CD4-positive, alpha-beta T cell (primary cell): ENCODE results near the gene CYP2F1. TPM values are rescaled to one million over a fixed set of nuclear protein-coding genes. Genes with fewer than 3 reads are reported as not detected.
A peak's percentile ranks its signal among the peaks of the same experiment; 100 is the strongest.

ENCODE experiments used
- ATAC-seq: fragments of 200-7000 bp; cut with Tn5 transposase; one replicate; pipeline ENCODE4 v1.10.0; 2022; ENCODE audit warnings: mild to moderate bottlenecking; ENCODE audit not compliant: poor library complexity
- CTCF ChIA-PET: fragments of 350-600 bp; sonication (Branson Sonifier 250); formaldehyde crosslinking; loops from one replicate; lab custom pipeline; 2021; ENCODE audit warnings: antibody characterized with exemption, inconsistent platforms; lab: Charles Lee
- POLR2A ChIA-PET: fragments of 350-600 bp; sonication (Branson Sonifier 250); formaldehyde crosslinking; loops from one replicate; lab custom pipeline; 2021; ENCODE audit warnings: antibody characterized with exemption, inconsistent platforms; lab: Charles Lee
- DNase-seq, 14 experiments: peaks; one replicate each; pipeline ENCODE4 v3.0.0-alpha.2; 2013 to 2020; ENCODE audit warnings: mixed read lengths in 2 of 14
- H3K27ac ChIP-seq, 2 donors: one replicate each; pipeline versions ENCODE4 v1.5.1 to v1.7.0; 2013; ENCODE audit warnings: low read length in 2 of 2, low read depth in 1 of 2, mild to moderate bottlenecking in 1 of 2
- H3K27me3 ChIP-seq, 2 experiments: 1 replicate in 1 of 2; 2 replicates in 1 of 2; pipeline versions ENCODE4 v1.6.1 to v1.7.0; 2013; ENCODE audit warnings: low read length in 2 of 2, control low read depth in 1 of 2, mild to moderate bottlenecking in 1 of 2, moderate library complexity in 1 of 2; ENCODE audit not compliant: insufficient read depth in 2 of 2, control insufficient read depth in 1 of 2
- H3K36me3 ChIP-seq: one replicate; pipeline ENCODE4 v1.6.1; 2013; ENCODE audit warnings: low read length, control low read depth; ENCODE audit not compliant: insufficient read depth
- H3K4me1 ChIP-seq: one replicate; pipeline ENCODE4 v1.6.1; 2013; ENCODE audit warnings: low read length, control low read depth; ENCODE audit not compliant: insufficient read depth
- H3K4me3 ChIP-seq: one replicate; pipeline ENCODE4 v1.5.1; 2013; ENCODE audit warnings: mild to moderate bottlenecking, low read length, moderate library complexity
- H3K9me3 ChIP-seq, 2 experiments: 1 replicate in 1 of 2; 2 replicates in 1 of 2; pipeline versions ENCODE4 v1.6.1 to v1.7.0; 2013; ENCODE audit warnings: low read length in 2 of 2, mild to moderate bottlenecking in 2 of 2, control low read depth in 1 of 2, moderate library complexity in 1 of 2; ENCODE audit not compliant: control insufficient read depth in 1 of 2, insufficient read depth in 1 of 2
- H3K27ac Mint-ChIP-seq: one replicate; pipeline ENCODE4 v1.8.0; 2020; ENCODE audit warnings: mixed read lengths
- H3K27me3 Mint-ChIP-seq: one replicate; pipeline ENCODE4 v1.8.0; 2021; ENCODE audit warnings: mixed read lengths
- H3K36me3 Mint-ChIP-seq: one replicate; pipeline ENCODE4 v1.8.0; 2021; ENCODE audit warnings: low read depth, mixed read lengths
- H3K4me1 Mint-ChIP-seq: one replicate; pipeline ENCODE4 v1.8.0; 2021; ENCODE audit warnings: low read depth, mixed read lengths
- H3K4me3 Mint-ChIP-seq: one replicate; pipeline ENCODE4 v1.8.0; 2020; ENCODE audit warnings: mild to moderate bottlenecking, mixed read lengths
- H3K9me3 Mint-ChIP-seq: one replicate; pipeline ENCODE4 v1.8.0; 2020; ENCODE audit warnings: mixed read lengths
- intact Hi-C, 2 experiments: fragments of 100-400 bp; cut with DNase I in 1 of 2; cut with micrococcal nuclease in 1 of 2; formaldehyde crosslinking; loops; one replicate each; pipeline versions ENCODE4 v1.15.1 to v1.9.0; 2023 to 2025; cut with DNase I, micrococcal nuclease
- total RNA-seq, 174 experiments: library from RNA in 2 of 174; stranded (reverse) in 2 of 174; gene quantifications; one replicate each; pipeline ENCODE4 v1.2.3 and lab custom pipeline; 2021 to 2026
- TF ChIP-seq, protein P1 (sequence below): fragments of 200-600 bp; IDR thresholded peaks from one replicate; pipeline ENCODE4 v1.8.0; 2022; ENCODE audit warnings: antibody characterized with exemption, mild to moderate bottlenecking

Gene CYP2F1
- total RNA-seq, 2 experiments from 2014 or later, result 0.47 to 0.96 TPM

DNA sequence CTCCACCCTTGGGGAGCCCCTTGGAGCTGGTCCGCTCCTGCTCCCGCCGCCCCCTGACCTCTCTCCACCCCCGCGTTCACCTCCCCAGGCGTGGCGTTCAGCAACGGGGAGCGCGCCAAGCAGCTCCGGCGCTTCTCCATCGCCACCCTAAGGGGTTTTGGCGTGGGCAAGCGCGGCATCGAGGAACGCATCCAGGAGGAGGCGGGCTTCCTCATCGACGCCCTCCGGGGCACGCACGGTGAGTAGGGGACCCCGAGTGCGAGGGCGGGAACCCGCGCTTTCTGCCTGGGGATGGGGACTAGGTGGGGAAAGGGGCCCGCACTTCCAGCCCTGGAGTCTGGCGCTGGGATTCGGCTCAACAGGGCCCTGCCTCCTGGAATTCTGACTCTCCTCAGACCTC, 24.3 kb upstream of the CYP2F1 start:
- H3K27me3 Mint-ChIP-seq, result peaks cover 94% of the 10 kb centered on the region
- H3K4me1 ChIP-seq, result peaks cover 3% of the 10 kb centered on the region
- H3K4me3 Mint-ChIP-seq, result peak overlapping the region; percentile 49
- no peaks in the 10 kb centered on the region for H3K9me3 ChIP-seq
- H3K4me3 ChIP-seq, result no peak overlapping the region
- H3K27ac ChIP-seq, result no peak overlapping the region
- TF ChIP-seq, protein P1, sequence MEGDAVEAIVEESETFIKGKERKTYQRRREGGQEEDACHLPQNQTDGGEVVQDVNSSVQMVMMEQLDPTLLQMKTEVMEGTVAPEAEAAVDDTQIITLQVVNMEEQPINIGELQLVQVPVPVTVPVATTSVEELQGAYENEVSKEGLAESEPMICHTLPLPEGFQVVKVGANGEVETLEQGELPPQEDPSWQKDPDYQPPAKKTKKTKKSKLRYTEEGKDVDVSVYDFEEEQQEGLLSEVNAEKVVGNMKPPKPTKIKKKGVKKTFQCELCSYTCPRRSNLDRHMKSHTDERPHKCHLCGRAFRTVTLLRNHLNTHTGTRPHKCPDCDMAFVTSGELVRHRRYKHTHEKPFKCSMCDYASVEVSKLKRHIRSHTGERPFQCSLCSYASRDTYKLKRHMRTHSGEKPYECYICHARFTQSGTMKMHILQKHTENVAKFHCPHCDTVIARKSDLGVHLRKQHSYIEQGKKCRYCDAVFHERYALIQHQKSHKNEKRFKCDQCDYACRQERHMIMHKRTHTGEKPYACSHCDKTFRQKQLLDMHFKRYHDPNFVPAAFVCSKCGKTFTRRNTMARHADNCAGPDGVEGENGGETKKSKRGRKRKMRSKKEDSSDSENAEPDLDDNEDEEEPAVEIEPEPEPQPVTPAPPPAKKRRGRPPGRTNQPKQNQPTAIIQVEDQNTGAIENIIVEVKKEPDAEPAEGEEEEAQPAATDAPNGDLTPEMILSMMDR, result no peak
- H3K9me3 Mint-ChIP-seq, result no peaks in the 10 kb centered on the region
- POLR2A ChIA-PET, result no interaction called here
- ATAC-seq, result no peak
- H3K27ac Mint-ChIP-seq, result no peak overlapping the region
- CTCF ChIA-PET, result no interaction called here
- H3K36me3 ChIP-seq, result no peaks in the 10 kb centered on the region
- H3K36me3 Mint-ChIP-seq, result no peaks in the 10 kb centered on the region
- peak in 1 of 14 experiments; percentile 13 for DNase-seq
- intact Hi-C loops, result no loop called here
- H3K4me1 Mint-ChIP-seq, result no peaks in the 10 kb centered on the region
- H3K27me3 ChIP-seq, result peaks cover 24 to 28% of the 10 kb centered on the region in 2 experiments

DNA sequence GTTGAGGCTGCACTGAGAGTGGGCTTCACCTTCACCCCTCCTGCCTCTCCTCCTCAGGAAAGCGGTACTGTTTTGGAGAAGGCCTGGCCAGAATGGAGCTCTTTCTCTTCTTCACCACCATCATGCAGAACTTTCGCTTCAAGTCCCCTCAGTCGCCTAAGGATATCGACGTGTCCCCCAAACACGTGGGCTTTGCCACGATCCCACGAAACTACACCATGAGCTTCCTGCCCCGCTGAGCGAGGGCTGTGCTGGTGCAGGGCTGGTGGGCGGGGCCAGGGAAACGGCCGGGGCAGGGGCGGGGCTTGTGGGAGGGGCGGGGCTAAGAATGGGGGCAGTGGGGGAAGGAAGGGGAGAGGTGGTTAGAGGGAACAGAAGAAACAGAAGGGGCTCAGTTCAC, 18.5 kb upstream of the CYP2F1 start:
- Mint-ChIP-seq H3K27me3 (peaks cover 78% of the 10 kb centered on the region), H3K4me1 (no peaks in the 10 kb centered on the region), H3K27ac (no peak overlapping the region), H3K36me3 (no peaks in the 10 kb centered on the region), H3K4me3 (no peak overlapping the region), H3K9me3 (peaks cover 3% of the 10 kb centered on the region)
- intact Hi-C loops, result no loop called here
- Histone ChIP-seq H3K27ac (no peak overlapping the region), H3K4me3 (no peak overlapping the region), H3K9me3 (no peaks in the 10 kb centered on the region), H3K36me3 (no peaks in the 10 kb centered on the region), H3K4me1 (no peaks in the 10 kb centered on the region), H3K27me3 (peaks cover 7 to 17% of the 10 kb centered on the region in 2 experiments)
- ChIA-PET CTCF (no interaction called here), POLR2A (no interaction called here)
- TF ChIP-seq, protein P1, result no peak
- peak in 1 of 14 experiments; percentile 24 for DNase-seq
- peak; percentile 66 for ATAC-seq

DNA sequence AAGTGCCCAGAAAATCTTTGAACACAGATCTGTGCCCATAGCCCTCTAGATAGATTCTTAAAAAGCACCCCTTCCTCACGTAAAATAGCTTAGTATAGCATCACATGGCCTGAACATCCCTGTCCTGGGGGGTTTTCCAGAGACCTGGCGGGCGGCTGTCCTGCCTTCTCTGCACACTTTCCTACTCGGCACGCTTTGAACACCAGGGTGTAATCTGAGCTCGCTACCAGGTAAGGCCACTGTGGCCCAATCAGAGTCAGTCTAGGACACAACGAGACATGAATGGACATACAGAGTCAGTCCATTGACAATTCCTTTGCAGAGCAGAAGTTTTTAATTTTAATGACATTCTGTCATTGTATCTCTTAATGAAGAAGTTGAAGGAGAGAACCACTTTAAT, 17.9 kb upstream of the CYP2F1 start:
- ChIA-PET CTCF (no interaction called here), POLR2A (no interaction called here)
- ATAC-seq (no peak), DNase-seq (peak in 2 of 14 experiments; percentile 29)
- Histone ChIP-seq H3K9me3 (no peaks in the 10 kb centered on the region), H3K27ac (no peak overlapping the region), H3K4me3 (no peak overlapping the region), H3K36me3 (no peaks in the 10 kb centered on the region), H3K4me1 (no peaks in the 10 kb centered on the region), H3K27me3 (peaks cover 4 to 15% of the 10 kb centered on the region in 2 experiments)
- Mint-ChIP-seq H3K9me3 (peaks cover 3% of the 10 kb centered on the region), H3K4me1 (no peaks in the 10 kb centered on the region), H3K4me3 (no peak overlapping the region), H3K27me3 (peaks cover 76% of the 10 kb centered on the region), H3K36me3 (no peaks in the 10 kb centered on the region), H3K27ac (no peak overlapping the region)
- intact Hi-C loops, result no loop called here
- TF ChIP-seq, protein P1, result no peak
